ENCODE data around the gene RNF151. TPM values are rescaled to one million over a fixed set of nuclear protein-coding genes. Genes with fewer than 3 reads are reported as not detected.

Gene RNF151
- total RNA-seq, 1 experiment from 2014 or later, result not detected

DNA sequence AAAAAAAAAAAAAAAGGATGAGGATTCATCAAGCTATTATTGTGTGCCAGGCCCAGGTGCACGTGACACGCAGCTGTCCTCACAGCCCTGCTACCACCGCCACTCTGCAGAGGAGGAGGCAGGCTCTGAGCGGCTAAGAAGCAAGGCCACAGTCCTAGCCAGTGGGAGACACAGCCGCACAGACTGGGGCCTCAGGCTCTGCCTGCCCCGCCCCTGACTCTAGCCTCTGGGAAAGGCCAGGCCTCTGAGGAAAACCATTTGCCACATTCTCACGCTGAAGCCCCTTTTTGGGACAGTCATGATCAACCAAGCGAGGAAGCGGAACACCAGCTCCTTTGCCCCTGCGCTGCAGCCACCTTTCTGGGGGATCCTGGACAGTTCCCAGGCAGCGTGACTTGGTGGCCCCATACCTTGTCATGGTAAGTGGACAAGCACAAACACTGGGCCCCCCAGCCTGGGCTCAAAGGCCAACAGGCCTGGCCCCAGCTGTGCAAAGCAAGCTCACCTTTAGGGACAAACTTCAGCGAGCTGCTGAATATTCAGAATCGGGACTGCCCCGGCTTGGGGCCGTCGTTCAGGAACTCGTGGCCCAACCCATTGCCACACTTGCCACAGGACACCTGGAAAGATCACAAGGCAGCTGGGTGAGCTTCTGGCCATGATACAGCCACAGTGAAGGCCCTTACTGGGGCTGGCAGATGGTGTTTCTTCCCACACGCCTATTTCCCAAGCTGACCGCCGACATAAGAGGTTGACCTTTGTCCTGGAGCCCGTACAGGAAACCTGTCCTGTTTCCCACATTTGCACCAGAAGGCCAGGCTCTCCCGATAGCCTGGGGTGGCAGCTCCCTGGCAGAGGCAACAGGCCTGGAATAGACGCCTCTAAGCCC is 26.1 kb upstream of the RNF151 start:
- POLR2A ChIA-PET, result interaction anchor here (0.5 kb wide), 1 partner anchor 70 kb away, joined by 3 read pairs; no protein-coding TSS in a partner anchor
- no peak overlapping the region for H3K27ac ChIP-seq (ENCODE audit: low read length)

More for the DNA sequence above, 26.1 kb upstream of the RNF151 start:
- no peaks in the 10 kb centered on the region; the same call in 1 of the 2 replicates for H3K36me3 ChIP-seq (ENCODE audit: control insufficient read depth, insufficient read depth, low read length)
- BruUV-seq (replicated peaks), result no TSS peak
- no peaks in the 10 kb centered on the region for H3K9me3 ChIP-seq (ENCODE audit: control insufficient read depth, insufficient read depth, low read depth, low read length)
- in situ Hi-C loops (cut with HindIII; ENCODE audit: low pct_unique_long_range_greater_than_20kb, low sequenced_read_pairs) (no loop called here), intact Hi-C loops (cut with micrococcal nuclease; ENCODE audit: unreplicated experiment) (no loop called here)
- CTCF ChIA-PET, result interaction anchor here (0.7 kb wide), 3 partner anchors 17 to 1230 kb away, joined by 3 to 4 read pairs (median 3); no protein-coding TSS in a partner anchor
- DNase-seq (ENCODE audit: low read depth, low spot score), result no peak
- no peak for ATAC-seq
- H3K27me3 ChIP-seq (ENCODE audit: control insufficient read depth, insufficient read depth, low read length), result no peaks in the 10 kb centered on the region
- H3K4me1 ChIP-seq (ENCODE audit: control insufficient read depth, insufficient read depth, low read length), result peaks cover 11% of the 10 kb centered on the region
- H3K4me3 ChIP-seq (ENCODE audit: low read depth in 2 of 2, low read length in 2 of 2), result no peak overlapping the region
- TF ChIP-seq POLR2AphosphoS5 (IDR thresholded peaks at IDR 0.05; ENCODE audit: low read depth, low read length) (no peak), REST (IDR thresholded peaks at IDR 0.05; ENCODE audit: insufficient read depth in 1 of 2, low read depth in 2 of 2, low read length in 1 of 2) (no peak), SIN3A (IDR thresholded peaks at IDR 0.05; ENCODE audit: borderline replicate concordance, insufficient read depth, low read depth, low read length) (no peak), CTCF (IDR thresholded peaks at IDR 0.05) (no peak), TCF7L2 (IDR thresholded peaks at IDR 0.05; ENCODE audit: low read depth, low read length) (no peak)

Measured in Panc1 (cell line).